Dermis blood vessel endothelial cell (primary cell): ENCODE data around the gene SPAAR. TPM values are rescaled to one million over a fixed set of nuclear protein-coding genes. Genes with fewer than 3 reads are reported as not detected.
A peak's percentile ranks its signal among the peaks of the same experiment; 100 is the strongest.

Source experiments
- DNase-seq: peaks from one replicate; pipeline ENCODE4 v3.0.0; 2010
- total RNA-seq: library from RNA; depleted of rRNA; stranded (reverse); fragments of >200 nt; gene quantifications from 2 replicates; pipeline ENCODE4 v1.2.3, GENCODE V29; 2014

Gene SPAAR
- total RNA-seq, 1 donor from 2014 or later, result 3.2 TPM

DNA sequence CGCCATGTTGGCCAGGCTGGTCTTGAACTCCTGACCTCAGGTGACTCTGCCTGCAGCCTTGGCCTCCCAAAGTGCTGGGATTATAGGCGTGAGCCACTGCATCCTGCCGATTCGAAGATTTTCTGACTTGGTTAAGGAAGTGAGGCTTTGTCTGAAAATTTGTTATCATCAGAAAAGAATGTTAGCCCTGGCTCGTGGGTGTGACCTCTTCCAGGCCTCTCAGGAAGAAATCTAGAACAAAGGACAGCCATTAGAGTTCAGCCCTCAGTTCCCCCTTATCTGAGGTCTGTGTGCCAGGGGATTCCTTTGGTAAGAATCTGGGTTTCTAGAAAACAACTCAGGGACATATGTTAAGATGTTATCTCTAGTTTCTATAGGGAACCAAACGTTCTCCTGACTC is 42.4 kb downstream of the SPAAR start:
- DNase-seq, result peak; percentile 92

DNA sequence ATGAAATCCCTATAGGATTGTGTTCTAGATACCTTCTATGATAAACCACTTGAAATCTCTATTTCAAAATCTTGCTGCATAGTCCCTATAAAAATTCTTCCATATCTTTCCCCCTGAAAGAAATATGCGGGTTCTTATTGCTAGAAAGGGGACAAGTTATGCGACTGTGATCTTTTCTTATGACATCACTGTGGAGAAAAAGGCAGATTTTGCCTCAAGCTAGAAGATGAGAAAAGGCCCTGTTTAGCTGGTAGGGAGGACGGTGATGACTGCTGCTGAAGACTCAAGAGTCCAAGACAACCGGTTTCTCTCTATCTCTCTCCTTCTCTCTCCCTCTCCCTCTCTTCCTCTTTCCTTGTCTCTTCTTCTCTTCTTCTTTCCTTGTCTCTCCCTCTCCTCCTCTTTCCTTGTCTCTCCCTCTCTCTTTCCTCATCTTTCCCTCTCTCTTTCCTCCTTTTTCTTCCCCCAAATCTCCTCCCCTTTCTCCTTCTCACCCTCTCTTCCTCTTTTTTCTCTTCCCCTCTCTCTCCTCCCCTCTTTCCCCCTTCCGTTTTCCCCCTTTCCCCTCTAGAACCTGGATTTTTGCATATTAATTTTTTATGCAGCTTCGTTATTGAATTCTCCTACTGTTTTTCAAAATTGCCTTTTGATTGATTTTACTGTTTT is 43.4 kb downstream of the SPAAR start:
- DNase-seq, result peak; percentile 19

DNA sequence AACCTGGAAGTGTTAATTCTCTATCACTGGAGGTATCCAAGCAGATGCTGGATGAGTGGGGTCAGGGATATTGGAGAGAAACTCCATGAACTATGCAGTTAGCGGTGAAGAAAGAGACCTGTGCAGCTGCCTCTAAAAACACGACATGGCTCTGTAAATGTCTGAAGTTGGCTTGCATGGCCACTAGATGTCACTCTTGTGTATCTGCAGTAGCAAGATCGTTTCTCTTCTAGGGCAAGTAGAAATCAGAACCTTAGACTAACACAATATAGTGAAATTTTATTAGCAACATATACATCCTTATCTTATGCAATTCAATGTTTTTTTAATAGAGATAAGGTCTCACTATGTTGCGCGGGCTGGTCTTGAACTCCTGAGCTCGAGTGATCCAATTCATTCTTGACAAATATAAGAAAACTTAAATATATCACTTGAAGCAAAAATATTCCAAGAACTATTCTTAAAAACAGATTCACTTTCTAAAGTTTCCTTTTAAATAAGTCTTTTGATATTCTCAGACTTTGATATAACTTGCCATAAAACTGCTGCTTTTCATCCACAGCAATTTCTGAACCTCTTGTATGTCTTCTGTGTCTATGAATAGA is 45.8 kb downstream of the SPAAR start:
- peak; percentile 92 for DNase-seq

DNA sequence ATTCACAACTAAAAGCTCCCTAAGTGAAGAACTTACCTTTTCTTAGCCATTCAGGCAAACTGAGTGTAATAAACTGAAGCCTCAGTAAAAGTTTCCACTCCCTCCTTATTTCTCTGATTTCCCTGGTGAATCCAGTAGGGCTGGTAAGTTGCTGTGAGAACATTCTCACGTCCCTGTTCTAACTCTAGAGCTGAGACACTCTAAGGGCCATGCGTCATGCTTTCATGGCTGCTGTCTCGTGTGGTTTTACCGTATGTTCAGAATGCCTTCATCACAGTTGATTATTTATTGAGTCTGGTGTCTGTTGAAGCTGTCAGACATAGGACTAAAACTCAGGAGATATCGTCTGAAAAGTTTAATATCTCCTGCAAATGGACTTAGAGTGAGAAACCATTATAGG is 47.4 kb downstream of the SPAAR start:
- no peak for DNase-seq

DNA sequence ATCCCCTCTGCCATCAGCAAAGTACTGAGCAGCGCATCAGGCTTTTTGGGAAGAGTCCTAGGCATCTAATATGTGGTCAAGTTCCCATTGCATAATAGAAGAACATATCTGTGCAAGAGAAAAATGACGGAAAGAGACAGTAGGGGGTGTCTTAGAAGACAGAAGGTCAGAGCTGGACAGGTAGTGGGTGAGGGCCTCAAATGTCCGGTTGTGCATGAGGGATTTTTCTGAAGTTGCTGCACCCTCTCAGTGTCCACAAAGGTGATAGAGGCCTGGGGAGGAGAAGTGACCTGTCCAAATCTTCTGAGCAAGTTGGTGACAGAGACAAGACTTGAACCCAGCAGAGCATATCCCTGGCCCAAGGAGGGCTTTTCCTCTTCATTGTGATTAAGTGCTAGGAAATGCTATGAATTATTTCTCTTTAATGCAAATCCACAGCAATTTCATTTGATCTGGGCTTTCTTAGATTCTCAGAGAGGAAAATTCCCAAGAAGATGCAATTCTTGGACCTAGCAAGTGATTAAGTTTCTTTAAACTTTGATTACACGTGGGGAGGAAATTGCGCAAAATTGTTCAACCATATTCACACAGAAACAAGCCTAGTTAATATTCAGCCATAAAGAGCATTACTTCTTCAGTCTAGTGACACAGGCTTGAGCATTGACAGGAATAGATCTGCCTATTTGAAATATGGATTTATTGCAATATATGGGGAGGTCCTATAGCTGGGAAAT is 49.0 kb downstream of the SPAAR start, which contains the start of gene OR2S2:
OR2S2 (minus strand) TSS at position 51 of the 734 bp plus-strand sequence. CDS start 56 bp downstream, outside the sequence.
- no peak for DNase-seq

DNA sequence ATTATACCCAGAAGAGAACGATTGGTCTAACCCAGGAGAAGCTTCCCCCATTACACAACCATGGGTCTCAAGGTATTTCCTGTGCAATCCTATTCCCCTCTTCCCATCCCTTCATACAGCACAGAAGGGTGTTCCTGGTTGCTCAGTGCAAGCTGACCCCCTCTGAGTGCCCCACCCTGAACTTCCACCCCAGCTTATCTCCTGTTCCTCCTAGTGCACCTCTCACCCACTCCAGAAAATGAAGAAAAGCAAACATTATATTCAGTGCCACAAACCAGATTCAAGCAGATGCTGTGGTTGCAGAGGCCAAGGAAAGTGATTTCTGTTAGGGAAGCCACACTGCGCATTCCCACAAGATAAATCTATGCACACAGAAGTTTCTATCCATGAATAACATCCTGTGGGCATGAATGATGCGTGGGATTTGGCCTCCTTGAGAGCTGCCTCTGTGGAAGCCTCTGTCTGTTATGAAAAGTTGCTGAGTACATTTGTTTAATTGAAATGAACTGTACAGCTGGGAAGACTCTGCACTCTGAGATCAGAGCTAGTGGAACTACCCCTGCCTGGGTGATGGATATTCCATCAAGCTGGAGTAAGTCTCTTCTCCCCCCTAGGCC is 50.9 kb downstream of the SPAAR start:
- no peak for DNase-seq

Other genes starting within 250 kb of the SPAAR start
- 0.34 and 3.1 TPM in 2 replicates for gene ARHGEF39, start 244.3 kb upstream of the SPAAR start, total RNA-seq
- gene CA9, start 235.6 kb upstream of the SPAAR start, total RNA-seq, result not detected in 2 replicates
- 10.2 and 19.6 TPM in 2 replicates for gene TPM2, start 219.6 kb upstream of the SPAAR start, total RNA-seq
- 250 and 670 TPM in 2 replicates for gene TLN1, start 177.3 kb upstream of the SPAAR start, total RNA-seq
- 57.5 and 66.5 TPM in 2 replicates for gene CREB3, start 176.8 kb upstream of the SPAAR start, total RNA-seq
- 95.2 and 121 TPM in 2 replicates for gene GBA2, start 160.3 kb upstream of the SPAAR start, total RNA-seq
- gene RGP1, start 160.2 kb upstream of the SPAAR start, total RNA-seq, result 10.6 and 20.7 TPM in 2 replicates
- 42.5 and 66.8 TPM in 2 replicates for gene MSMP, start 155.2 kb upstream of the SPAAR start, total RNA-seq
- gene NPR2, start 117.9 kb upstream of the SPAAR start, total RNA-seq, result 2.7 and 10.8 TPM in 2 replicates
- 0.19 TPM in 1 of 2 replicates, not detected in the other for gene SPAG8, start 97.2 kb upstream of the SPAAR start, total RNA-seq
- gene HINT2, start 94.4 kb upstream of the SPAAR start, total RNA-seq, result 5.8 and 11.5 TPM in 2 replicates
- not detected in 2 replicates for gene FAM221B, start 80.8 kb upstream of the SPAAR start, total RNA-seq
- gene TMEM8B, start 80.3 kb upstream of the SPAAR start, total RNA-seq, result under 0.01 and 0.23 TPM in 2 replicates
- not detected in 2 replicates for gene OR13J1, start 39.1 kb upstream of the SPAAR start, total RNA-seq
- 0.93 and 2.6 TPM in 2 replicates for gene HRCT1, start 3.3 kb upstream of the SPAAR start, total RNA-seq
- gene OR2S2, start 48.7 kb downstream of the SPAAR start, total RNA-seq, result not detected in 2 replicates
- 22.0 and 37.5 TPM in 2 replicates for gene RECK, start 127.4 kb downstream of the SPAAR start, total RNA-seq
- gene GLIPR2, start 227.2 kb downstream of the SPAAR start, total RNA-seq, result 32.4 and 45.6 TPM in 2 replicates